ENCODE measurements around the gene SLFN12L.
"Not testable (repeated sequence)": the region's sequence is repeated elsewhere in the genome, so short reads cannot be mapped to it uniquely, and the experiment has no call there.

SLFN12L gene

GRCh38 chr17:35496451-35497290 lies 40.8 kb downstream of the SLFN12L start:
- no peak for DNase-seq (ENCODE audit: low read depth)

- no peak for DNase-seq (ENCODE audit: low read depth)
Measured at GRCh38 chr17:35493040-35493439, 44.4 kb downstream of the SLFN12L start.

GRCh38 chr17:35491417-35491816 lies 46.1 kb downstream of the SLFN12L start:
- DNase-seq (ENCODE audit: low read depth) = no peak

DNA sequence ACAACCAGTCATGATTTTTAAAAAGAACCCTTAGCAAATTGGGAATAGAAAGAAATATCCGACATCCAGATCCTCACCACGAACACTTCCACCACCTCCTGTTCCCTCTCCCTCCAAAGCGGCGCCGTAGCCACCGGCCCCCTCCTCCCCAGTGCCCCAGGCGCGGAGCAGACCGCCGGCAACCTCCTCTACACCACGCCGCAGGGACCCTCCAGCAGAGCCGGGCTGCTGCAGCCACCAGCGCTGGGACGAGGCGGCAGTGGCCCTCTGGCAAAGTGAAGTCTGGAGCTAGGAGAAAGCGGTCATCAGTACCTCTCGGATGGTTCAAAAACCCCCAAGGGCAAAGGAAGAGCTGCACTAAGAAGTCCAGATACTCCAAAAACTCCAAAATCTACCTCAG lies 47.5 kb downstream of the SLFN12L start:
- DNase-seq (ENCODE audit: low read depth) = no peak

- no peak for DNase-seq (ENCODE audit: low read depth)
Measured at GRCh38 chr17:35488991-35489390, 48.5 kb downstream of the SLFN12L start.

DNA sequence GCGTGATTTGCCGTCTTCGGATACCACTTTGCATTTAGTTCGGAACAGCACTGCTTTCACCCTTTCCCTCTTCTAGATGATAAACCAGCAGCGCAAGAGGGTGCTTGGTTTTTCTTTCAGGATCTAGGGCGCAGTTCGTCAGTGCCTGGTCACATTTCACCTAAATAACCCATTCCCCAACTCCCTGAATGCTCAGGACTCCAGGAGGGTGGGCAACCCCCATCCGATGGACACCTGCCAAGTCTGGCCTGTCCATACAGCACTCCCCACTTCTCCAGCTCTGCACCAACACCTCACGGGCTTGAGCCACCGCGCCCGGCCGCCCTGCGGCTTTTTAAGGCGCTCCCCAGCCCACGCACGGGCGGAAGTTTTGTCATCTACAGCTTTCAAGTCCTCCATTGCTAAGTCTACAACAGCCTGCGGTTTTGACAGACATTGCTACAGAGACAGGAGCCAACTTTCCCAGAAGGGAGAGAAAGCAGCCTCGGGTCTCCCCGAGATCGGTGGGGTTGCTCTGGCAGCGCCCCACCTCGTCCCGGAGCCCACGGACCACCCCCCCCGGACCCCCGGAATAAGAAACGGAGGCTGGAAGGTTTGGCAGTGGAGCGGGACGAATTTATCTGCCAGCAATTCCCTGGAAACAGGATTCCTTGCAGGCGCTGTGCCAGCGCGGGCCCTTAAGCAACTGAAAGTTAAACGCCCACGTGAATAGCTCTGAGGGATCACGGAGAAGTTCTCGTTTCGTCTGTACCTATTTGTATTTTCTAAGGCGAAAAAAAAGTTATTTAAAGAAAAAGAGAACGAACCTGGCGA lies 50.4 kb downstream of the SLFN12L start:
- DNase-seq (ENCODE audit: low read depth) = peak; percentile 81

- DNase-seq (ENCODE audit: low read depth) = no peak
Measured at GRCh38 chr17:35479271-35479670, 58.2 kb downstream of the SLFN12L start.

DNA sequence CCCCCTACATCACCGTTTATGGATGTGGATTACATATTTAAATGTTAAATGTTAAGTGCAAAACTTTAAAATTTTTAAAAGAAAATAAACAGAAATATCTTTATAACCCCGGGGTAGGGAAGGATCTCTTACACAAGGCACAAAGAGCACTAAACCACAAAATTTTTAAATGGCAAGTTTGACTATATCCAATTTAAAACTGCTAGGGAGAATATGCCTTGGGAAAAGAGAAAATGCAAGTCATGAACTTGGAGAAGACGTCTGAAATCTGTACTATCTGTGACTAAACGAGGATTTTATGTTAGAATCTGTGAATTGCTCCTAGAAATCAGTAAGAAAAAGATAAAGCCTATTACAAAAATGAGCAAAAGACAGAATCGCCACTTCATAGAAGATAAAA lies 60.2 kb downstream of the SLFN12L start:
- no peak for DNase-seq (ENCODE audit: low read depth)

DNA sequence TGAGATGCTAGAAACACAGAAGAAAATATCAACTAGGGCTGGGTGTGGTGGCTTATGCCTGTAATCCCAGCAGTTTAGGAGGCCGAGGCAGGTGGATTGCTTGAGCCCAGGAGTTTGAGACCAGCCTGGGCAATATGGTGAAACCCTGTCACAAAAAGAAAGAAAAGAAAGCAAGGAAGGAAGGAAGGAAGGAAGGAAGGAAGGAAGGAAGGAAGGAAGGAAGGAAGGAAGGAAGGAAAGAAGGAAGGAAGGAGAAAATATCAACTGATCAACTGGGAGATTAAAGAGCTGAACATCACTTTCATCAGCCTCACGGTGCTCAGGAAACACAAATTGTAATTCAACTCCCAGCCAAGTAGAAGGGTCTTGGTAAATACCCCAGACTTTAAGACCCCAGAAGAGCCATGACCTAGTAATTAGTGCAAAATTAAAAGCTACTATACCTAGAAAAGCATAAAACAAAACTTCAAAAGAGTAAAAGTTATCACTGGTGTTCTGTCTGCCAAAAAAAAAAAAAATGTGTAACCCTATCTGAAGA lies 61.1 kb downstream of the SLFN12L start:
- DNase-seq (ENCODE audit: low read depth) = no peak

DNA sequence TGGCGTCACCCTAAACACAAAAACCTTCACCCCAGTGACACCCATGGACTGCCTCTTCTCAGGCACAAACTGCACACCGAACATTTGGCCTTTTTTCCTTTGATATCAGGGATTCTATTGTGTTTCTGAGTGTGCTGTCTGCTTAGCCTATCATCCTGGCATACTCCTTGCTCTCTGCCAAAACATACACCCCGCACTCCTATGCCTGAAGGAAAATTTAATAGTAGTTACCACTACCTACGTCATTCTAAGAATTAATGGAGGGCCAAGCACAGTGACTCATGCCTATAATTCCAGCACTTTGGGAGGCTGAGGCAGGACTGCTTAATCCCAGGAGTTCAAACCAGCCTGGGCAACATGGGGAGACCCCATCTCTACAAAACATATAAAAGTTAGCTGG lies 69.0 kb downstream of the SLFN12L start:
- DNase-seq (ENCODE audit: low read depth) = no peak

- DNase-seq (ENCODE audit: low read depth) = no peak
Measured at GRCh38 chr17:35467824-35468223, 69.7 kb downstream of the SLFN12L start.

DNA sequence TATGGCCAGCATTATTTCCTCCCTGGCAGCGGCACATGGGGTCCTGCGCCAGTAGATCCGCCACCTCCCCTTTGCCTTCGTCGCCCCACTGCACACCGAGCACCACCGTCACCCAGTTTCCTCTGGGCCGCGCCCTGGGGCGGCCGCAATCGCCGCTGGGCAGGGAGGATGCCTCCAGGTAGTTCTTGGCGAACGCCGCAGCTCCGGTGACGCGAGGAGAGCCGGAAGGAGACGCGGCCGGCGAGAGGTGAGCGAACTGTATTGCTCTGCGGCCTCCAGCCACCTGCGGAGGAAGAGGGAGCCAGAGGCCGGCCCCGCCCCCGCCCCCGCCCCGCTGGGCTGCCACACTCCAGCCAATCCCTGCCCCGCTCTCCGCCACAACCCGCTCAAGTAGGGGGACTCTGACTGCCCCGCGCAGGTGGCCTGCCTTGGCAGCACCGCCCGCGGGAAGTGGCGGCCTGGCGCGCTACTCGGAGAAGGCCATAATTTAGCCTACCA lies 77.1 kb downstream of the SLFN12L start:
- no peak for DNase-seq (ENCODE audit: low read depth)

GRCh38 chr17:35454035-35454434 lies 83.4 kb downstream of the SLFN12L start:
- DNase-seq (ENCODE audit: low read depth) = not testable (repeated sequence)

GRCh38 chr17:35453171-35453570 lies 84.3 kb downstream of the SLFN12L start:
- no peak for DNase-seq (ENCODE audit: low read depth)

DNA sequence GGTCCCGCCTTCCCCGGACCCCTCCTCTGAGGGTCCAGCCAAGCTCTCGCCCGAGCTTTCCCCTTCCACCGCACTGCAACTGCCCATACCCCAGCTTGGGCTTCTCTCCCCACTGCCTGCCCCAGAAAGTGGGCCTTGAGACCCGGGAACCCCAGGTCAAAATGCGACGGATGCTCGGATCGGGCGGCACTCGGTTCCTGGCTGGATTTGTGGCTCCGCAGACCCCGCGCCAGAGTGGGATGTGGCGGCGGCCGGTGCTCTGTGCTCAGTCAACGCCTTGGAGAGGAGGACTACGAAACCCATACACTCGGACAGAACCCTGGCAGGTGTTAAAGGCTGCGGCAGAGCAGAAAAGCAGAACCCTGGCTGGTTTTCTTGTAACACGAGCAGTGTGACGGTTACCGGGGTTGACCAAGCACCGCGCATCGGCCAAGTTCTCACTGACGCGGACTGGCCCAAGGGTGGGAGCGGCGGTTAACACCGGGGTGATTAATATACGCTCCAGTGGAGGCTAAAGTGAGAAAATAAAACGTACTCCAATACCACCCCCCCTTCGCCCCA lies 88.0 kb downstream of the SLFN12L start:
- peak; percentile 7 for DNase-seq (ENCODE audit: low read depth)

GRCh38 chr17:35448899-35449227 lies 88.6 kb downstream of the SLFN12L start:
- no peak for DNase-seq (ENCODE audit: low read depth)

DNA sequence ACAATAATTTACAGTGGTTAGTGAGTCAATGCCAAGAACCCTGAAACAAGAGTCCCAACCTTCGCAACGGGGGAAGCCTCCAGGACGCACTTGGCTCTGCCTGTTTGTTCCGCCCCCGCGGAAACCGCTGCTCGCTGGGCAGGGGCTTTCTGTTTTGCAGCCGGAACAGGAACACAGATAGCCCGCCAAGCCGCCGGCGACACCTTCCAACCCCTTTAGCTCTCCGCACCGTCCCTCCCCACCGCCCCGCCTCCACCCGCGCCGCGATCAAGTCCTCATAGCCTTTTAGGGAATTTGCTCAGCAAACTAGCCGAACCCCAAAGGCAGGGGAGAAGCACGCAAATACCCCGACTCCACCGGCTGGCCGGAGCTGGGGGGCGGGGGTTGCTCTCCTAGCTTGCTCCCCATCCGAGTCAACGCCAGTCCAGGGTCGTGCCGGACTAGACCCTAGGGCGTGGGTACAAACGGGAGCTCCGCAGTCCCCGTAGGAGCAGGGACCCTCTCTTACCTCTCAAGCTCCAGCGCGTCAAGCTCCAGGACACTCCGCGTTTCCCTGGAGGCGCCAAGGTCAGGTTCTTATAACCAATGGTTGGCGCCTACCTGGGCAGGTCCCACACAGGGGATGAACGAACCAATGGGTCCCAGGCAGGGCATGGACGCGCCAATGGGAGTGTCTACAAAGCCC lies 89.1 kb downstream of the SLFN12L start, which contains the start of gene SLFN13:
Gene SLFN13, minus strand, starts transcription at position 553 of the 685 bp plus-strand sequence. CDS start 3,086 bp downstream, outside the sequence.
- peak; percentile 66 for DNase-seq (ENCODE audit: low read depth)

- no peak for DNase-seq (ENCODE audit: low read depth)
Measured at GRCh38 chr17:35447499-35447898, 90.0 kb downstream of the SLFN12L start.

DNA sequence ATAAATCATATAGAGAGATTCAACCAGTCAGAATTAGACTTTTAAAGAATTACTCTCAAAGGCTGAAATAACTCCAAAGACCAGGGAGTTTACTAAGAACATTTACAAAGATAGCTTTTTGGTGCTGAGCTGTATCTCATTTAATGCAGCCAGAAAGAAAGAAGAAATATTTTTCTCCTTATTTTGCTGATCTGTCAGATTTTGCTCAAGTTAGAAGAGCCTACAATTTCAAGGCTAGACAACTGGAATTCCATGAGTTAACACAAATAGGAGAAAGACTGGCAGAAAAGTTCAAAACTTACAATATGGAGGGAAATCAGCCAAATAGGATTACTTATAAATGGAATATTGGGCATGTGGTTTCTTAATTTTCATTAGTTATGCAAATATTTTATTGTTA lies 99.0 kb downstream of the SLFN12L start:
- DNase-seq (ENCODE audit: low read depth) = no peak

DNA sequence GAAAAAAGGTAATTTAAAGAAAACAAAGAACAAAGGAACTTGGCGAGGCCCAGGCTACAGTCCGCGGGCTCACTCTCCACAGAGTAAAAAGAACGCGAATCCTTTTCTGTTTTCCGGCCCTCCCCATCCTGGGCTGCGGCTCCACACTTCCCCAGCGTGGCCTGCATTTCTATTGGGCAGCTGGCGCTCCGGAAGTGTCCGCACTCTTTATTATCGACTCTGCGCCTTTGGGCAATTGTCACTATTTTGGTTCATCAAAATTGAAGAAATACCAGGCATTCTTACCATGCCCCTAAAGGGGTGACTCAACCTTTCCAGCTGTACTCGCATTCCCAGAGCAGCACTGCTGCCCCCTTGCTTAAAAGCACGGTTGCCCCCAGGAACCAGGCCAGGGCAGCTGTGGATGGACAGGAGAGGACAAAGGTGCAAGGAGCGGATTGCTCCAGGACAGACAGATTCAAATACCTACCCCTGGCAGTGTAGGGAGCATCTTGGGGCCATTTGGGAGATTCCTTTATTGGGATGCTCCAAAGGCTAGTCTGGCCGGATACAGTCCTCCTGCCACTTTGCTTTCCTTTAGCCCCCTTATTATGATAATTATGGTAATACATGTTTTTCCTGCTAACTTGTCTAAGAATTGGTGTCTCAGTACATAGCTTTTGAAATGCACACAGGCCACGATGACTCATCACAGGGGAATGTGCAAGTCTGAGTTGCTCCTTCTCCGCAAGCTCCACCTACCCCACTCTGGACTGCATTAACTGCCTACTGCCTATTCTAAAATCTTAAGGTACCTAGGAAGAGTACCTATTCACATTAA lies 104.2 kb downstream of the SLFN12L start:
- DNase-seq (ENCODE audit: low read depth) = peak; percentile 99
